Adipose tissue (tissue), 3 donors: ENCODE measurements around the gene MPHOSPH8. TPM values are rescaled to one million over a fixed set of nuclear protein-coding genes. Genes with fewer than 3 reads are reported as not detected.
"Not testable (repeated sequence)": the region's sequence is repeated elsewhere in the genome, so short reads cannot be mapped to it uniquely, and the experiment has no call there.

ENCODE experiments used
- H3K27ac ChIP-seq: one replicate; pipeline ENCODE4 v1.5.1; 2013; ENCODE audit warnings: low read depth, low read length
- WGBS, 3 donors: extraction: QIAGEN DNeasy Blood & Tissue Kit; methylation state at CpG; one replicate each; pipeline ENCODE4 v1.1.7; 2013; 5-methylcytosine and 5-hydroxymethylcytosine counted together
- polyA plus RNA-seq, 3 donors: library from polyadenylated mRNA; stranded (reverse); fragments of 200-250 nt; gene quantifications; one replicate each; pipeline ENCODE4 v1.2.3, GENCODE V29; 2013
- donor health status: healthy with polysubstance abuse.
- donor health status: Bipolar disorder and iron deficiency.
- donor health status: healthy.

MPHOSPH8 gene
- polyA plus RNA-seq, 3 donors: 13.5 to 32.7 (median 18.6) TPM

DNA sequence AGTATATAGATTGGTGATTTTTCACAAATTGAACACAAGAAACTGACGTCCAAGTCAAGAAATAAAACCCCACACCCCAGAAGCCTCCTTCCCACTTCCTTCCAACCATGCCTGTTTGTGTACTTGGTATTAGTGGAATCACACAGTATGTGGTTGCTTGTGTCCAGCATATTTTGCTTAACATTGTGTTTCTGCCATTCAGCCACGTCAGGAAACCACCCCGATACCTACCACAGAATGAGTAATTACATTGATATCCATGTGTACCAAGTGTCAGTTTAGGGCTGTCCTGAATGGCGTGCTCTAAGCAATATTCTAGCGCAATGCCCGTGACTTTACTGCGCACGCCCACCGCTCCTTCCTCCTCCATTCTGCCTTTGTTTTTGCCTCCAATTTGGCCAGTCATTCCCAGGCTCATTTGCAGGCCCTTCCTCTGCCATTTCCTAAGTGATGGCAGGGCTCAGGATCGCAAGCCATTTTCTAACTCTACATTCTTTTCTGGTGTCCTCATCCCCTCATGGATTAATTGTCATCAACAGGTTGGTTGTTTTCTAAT lies 25.9 kb upstream of the MPHOSPH8 start:
- whole genome bisulfite sequencing, 3 donors: 92 to 95% (median 94%) methylated on average over 10 of the region's 10 CpGs
- H3K27ac ChIP-seq: no peak overlapping the region

DNA sequence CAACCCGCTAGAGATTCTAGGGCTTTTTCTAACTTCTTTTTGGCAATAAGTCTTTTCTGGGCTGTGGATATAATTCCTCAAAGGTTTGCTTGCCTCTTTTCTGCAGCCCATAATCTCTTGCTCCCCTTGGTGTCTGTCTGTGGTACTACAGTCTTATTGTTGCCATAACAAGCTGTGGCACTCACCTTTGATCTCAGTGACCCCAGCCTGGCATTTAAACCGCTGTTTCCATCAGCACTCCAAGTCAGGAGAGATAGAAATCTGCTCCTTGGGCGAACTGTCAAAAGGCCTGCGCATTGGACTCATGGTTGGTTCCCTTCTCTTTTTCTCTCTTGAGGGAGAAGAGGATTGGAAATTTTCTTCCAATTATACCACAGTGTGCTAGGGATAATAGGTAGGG lies 14.5 kb upstream of the MPHOSPH8 start:
- WGBS, 3 donors: 61 to 77% (median 67%) methylated on average over 4 of the region's 4 CpGs
- H3K27ac ChIP-seq: no peak overlapping the region

DNA sequence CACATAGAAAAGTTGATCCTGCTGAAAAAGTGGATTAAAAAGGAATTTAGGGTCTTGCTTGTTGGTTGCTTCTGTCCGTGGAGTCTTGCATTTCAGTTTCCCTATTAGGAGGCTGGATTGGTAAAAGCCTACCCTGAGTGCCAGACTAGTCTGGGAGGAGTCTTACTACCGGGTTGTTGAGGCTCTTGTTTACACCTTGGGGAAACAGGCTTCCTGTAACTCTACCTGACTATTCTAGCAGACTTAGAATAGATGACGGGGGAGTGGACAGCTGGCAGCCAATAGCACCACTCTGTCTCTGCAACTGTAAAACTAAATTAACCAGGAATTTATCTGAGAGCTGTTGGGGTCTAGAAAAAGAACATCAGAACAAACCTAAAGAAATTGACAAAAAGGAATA lies 11.3 kb upstream of the MPHOSPH8 start:
- no peak overlapping the region for H3K27ac ChIP-seq
- 62 to 68% (median 64%) methylated on average over 3 of the region's 3 CpGs for WGBS, 3 donors

DNA sequence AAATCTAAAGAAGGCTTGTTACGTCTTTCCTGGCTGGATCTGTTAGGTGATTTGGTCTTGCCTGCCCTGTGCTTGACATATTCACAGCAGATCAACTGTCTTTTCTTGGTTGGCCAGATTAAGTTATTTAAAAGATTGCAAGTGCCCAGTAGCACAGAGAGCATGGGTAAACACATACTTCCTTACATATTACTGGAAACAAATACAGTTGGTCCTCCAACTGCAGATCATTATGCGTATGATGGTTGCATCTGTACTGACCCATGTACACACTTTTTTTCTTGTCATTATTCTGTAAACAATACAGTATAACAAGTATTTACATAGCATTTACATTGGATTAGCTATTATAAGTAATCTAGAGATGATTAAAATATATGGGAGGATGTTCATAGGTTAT lies 9.2 kb upstream of the MPHOSPH8 start:
- H3K27ac ChIP-seq: no peak overlapping the region
- WGBS, 3 donors: 91 to 96% (median 95%) methylated on average over 2 of the region's 2 CpGs

DNA sequence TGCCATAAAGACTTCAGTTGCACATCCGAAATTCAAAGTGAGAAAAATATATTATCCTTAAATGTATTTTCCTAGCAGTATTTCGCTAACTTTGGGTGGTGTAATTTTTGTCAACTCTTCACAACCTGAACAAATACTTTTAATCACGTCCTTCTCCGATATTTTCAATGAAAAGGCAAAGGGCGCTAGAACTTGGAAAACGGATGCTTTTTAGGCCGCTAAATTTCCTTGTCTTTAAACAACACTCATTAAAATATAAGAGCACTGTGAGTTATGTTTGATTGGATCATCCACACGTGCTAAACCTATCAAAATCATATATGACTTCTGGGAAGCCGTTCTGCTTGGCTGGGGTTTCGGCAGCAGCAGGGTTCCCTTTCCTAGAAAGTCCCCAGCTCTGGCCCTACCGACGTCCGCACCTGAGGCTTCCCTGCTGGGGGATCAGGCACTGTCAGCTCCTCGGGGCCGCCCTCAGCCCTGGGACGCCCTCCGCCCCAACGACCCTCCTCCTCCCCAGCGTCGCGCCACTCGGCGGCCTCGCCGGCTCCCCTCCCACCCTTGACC lies 462 bp upstream of the MPHOSPH8 start:
- no peak overlapping the region for H3K27ac ChIP-seq
- WGBS, 3 donors: 8 to 17% (median 14%) methylated on average over 23 to 25 of the region's 25 CpGs

DNA sequence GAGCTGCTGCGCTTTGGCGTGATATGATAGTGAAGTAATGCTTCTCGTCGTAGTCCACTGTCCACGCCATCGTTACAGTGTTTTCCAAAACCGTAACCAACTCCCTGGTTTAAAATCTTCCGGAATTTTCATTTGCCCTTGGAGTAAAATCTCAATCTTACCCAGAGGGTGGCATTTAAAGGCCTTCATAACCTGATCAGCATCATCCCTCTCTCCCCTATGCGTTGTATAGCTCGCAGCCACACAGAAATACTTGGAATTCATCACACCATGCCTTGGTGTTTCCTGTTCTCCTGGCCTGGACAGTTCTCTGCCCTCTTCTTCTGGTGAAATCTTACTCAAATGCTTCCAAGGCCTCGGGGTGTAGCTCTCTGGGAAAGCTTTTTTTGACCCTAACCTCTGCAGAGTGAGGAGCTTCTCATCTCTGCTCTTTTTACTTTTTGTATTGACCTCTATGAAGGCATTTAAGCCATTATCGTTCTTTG lies 839 bp downstream of the MPHOSPH8 start:
- 0 to 1% (median 0%) methylated on average over 12 of the region's 12 CpGs for WGBS, 3 donors
- peak overlapping the region; percentile 51 for H3K27ac ChIP-seq

DNA sequence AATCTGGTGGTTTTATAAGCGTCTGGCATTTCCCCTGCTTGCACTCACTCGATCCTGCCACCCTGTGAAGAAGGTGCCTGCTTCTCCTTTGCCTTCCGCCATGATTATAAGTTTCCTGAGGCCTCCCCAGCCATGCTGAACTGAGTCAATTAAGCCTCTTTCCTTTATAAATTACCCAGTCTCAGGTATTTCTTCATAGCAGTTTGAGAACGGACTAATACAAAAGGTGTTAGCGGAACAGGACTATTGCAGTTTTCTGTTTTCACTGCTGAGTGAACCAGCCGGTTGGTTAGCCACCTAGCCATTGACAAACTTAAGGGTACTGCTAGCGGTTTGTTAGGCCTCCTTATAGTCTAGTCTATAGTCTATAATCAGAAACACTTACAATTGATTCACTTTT lies 2.5 kb downstream of the MPHOSPH8 start:
- WGBS, 3 donors: 87 to 91% (median 88%) methylated on average over 7 of the region's 7 CpGs
- not testable (repeated sequence) for H3K27ac ChIP-seq

DNA sequence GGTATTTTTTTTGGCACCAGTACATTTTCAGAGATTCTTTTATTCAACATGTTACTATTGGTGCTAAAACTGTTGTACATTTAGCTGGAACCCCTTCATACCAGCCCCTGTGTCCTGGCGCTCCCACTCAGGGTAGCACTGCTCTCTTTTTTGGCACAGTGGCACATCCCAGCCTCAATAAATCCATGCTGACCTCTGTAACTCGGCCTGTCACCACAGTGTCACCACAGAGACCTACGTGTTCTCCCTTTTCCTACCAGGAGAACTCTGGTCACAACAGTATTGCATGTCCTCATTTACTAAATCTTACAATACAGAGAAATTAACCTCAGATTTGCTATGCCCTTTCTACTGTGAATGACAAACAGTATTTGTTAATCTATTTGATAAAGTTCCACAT lies 10.2 kb downstream of the MPHOSPH8 start:
- H3K27ac ChIP-seq: no peak overlapping the region
- WGBS, 3 donors: 93 to 98% (median 94%) methylated on average over 3 of the region's 3 CpGs

DNA sequence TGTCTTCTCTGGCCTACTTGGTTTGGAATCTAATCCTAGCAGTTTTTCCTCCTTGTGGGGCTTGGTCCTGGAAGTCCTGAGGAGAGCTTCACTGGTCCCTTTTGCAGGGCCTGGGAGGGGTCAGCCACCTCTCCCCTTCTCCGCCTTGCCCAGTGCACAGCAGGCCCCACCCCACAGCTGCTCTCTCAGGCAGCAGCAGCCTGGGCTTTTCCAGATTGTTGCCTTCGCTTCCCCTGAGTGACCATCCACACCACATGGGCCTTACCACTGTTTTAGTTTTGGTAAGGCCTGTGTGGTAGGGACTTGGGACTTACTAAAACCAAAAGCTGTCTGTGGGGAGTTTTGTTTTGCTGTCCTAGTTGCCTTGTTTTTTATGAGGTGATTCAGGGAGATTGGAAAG lies 11.5 kb downstream of the MPHOSPH8 start:
- WGBS, 3 donors: 85 to 96% (median 94%) methylated on average over 2 of the region's 2 CpGs
- no peak overlapping the region for H3K27ac ChIP-seq

DNA sequence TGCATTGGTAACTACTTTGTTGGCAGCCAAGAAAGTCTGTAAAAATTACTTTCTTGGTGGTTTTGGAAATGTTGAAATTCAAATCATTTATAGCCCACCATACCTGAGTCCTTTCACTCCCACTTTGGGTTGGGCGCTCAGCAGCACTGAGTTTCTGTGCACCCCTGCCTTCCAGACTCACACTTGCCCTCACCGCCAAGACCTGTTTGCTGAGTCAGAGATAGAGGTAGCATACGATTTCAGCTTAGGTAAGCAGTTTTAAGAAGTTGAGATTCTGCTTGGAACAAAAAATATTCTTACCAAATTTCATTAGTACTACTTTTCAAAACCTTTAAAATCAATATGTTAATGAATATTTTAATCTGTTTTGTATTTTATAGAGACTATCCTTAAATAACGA lies 12.6 kb downstream of the MPHOSPH8 start:
- H3K27ac ChIP-seq: no peak overlapping the region
- WGBS, 3 donors: 77 to 80% (median 80%) methylated on average over 4 of the region's 4 CpGs

DNA sequence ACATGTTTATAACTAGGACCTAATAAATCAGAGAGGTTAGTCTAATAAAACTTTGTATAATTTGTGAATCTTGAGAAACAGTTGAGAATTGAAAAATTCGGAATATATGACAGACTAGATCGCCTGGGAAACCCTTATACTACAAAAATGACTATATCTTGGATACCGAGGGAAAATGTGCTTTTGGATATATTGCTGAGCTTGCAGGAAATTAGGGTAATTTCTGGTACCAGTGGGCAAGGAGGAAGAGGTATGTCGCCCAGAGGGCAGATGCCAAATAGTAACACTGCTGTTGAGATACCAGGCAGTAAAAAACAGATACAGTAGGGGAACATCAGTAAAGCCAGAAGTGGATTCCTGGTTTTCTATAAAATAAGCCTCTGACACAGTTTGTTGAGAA lies 17.3 kb downstream of the MPHOSPH8 start:
- 96 to 98% (median 97%) methylated on average over 4 of the region's 4 CpGs for WGBS, 3 donors
- H3K27ac ChIP-seq: no peak overlapping the region

DNA sequence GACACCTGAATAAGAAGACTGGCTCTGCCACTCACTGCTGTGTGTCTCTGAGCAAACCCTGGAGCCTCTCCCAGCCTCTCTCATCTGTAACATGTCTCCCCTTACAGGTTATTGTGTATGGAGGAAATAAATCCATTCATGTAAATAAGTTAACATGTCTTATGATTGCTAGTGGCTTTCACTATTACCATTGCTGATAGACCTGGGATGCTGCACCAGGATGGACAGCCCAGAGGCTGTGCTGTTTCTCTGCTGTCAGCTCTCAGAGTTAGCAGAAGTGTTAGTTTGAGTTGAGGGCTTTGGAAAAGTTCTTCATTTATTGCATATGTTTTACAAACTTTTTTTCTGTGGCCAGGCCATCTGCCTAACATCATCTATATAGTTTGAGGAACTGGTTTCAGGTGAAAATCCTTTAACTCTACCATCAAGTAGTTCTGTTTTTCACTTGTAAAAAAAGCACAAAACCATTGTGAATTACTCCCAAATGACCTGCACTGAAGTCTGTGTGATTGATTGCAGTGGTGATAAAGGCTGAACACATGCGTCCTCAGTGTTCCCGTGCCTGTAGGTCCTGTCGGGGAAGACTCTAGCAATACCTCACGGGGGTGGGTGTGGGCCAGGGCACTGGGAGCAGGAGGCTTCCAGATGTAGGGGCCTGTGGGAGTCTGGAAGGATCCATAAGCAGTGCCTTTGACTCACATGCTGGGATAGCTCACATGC lies 24.6 kb downstream of the MPHOSPH8 start:
- no peak overlapping the region for H3K27ac ChIP-seq
- 25 to 53% (median 41%) methylated on average over 4 of the region's 4 CpGs for WGBS, 3 donors

DNA sequence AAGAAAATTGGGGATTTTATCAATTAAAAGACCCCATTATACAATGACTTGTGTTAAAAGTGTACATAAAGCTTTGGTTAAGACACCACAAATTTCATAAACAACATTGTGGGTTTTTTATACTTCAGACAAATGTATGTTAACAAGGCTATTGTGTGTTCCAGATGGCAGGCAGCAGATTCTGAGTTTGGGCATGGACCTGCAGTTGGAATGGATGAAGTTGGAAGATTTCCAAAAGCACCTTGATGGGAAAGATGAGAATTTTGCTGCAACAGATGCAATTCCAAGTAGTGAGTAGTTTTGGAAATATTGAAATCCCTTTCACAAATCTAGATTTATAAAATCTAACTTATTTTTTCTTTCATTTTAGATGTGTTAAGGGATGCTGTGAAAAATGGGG lies 25.4 kb downstream of the MPHOSPH8 start:
- no peak overlapping the region for H3K27ac ChIP-seq

DNA sequence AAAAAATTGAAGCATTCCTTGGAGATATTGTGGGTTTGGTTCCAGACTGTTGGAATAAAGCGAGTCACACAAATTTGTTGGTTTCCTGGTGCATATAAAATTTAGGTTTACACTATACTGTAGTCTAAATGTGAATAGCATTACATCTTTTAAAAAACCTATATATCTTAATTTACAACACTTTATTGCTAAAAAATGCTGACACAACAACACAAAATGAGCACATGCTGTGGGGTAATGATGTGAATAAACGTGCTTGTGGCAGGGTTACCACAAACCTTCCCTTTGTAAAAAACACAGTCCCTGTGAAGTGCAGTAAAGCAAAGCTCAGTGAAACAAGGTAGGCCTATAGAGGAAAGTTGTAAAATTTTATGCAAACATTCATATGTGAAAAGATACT lies 27.7 kb downstream of the MPHOSPH8 start:
- WGBS, 3 donors: 82 to 88% (median 87%) methylated on average over 2 of the region's 2 CpGs
- no peak overlapping the region for H3K27ac ChIP-seq

DNA sequence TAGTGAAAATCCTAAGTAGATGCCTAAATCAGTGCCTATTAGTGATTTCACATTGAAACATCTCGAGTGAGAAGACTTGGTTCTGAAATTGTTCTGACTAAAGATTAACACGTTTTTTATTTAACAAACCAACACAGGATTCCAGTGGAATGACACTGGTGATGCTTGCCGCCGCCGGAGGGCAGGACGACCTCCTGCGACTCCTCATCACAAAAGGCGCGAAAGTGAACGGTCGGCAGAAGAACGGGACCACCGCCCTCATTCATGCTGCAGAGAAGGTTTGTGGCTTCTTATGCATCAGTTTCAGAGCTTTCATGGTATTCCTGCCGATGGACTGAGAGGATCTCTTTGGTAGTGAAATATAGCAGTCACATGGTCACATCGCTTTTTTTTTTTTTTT lies 28.1 kb downstream of the MPHOSPH8 start:
- WGBS, 3 donors: 93 to 97% (median 94%) methylated on average over 15 of the region's 15 CpGs

DNA sequence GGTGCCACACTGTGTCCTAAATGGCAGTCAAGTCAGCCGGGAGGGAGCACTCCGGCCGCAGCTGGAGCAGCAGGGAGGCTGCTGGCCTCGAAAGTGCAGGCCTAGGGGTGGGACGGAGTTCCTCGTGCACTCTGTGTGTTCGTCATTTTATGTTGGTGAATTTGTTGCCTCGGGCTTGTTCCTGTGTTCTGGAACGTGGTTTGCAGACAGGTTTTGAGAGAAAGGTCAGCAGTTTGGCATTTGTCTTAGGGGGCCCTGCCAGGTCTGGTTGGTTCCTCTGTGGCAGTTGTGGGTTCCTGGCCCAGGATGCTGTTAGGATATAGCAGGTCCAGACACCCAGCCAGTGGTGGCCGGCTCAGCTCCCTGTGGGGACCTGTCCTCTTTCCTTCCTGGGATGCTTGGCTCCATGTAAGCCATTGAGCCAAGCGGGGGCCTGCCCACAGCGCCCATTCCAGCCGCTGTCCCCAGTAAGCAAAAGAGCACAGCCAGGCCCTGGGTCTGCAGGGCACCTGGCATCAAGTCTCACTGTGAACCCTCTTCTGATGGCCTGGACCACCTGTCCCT lies 30.0 kb downstream of the MPHOSPH8 start:
- WGBS, 3 donors: 88 to 92% (median 91%) methylated on average over 13 of the region's 13 CpGs

More for the DNA sequence above, 28.1 kb downstream of the MPHOSPH8 start:
- H3K27ac ChIP-seq: no peak overlapping the region

DNA sequence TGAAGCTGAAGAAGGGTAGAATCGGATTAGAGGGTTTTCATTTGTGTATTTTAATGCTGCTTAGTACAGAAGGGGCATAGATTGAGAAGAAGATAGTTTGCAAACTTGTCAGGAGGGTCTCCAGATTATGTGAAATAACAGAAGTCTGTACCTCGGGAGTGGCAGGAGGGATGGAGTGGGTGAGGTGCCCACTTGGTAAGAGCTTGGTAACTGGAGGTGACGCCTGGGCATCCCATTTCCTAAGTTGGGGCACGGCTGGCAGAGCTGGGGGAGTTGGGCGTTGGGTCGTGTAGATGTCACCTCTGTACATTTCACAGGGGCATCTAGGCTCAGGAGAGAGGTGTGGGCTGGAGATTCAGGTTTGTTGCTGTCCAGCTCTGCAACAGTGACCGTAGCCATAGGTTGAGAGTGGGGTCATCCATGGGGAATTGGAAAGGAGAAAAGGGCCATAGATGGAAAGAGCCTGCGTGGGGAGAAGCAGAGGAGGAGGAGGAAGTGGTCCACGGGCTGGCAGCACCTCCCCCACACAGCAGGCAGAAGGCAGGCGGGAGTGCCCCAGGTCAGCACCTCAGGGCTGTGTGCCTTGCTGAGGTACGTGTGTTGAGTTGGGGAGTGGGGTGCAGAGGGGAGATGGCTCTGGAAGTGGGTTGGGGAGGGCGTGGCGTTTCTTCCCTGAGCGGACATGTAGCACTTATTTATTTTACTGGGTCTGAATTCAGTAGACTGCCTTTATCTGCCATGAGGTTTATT lies 31.2 kb downstream of the MPHOSPH8 start:
- 83 to 89% (median 84%) methylated on average over 14 of the region's 14 CpGs for WGBS, 3 donors

More for the DNA sequence above, 30.0 kb downstream of the MPHOSPH8 start:
- no peak overlapping the region for H3K27ac ChIP-seq

DNA sequence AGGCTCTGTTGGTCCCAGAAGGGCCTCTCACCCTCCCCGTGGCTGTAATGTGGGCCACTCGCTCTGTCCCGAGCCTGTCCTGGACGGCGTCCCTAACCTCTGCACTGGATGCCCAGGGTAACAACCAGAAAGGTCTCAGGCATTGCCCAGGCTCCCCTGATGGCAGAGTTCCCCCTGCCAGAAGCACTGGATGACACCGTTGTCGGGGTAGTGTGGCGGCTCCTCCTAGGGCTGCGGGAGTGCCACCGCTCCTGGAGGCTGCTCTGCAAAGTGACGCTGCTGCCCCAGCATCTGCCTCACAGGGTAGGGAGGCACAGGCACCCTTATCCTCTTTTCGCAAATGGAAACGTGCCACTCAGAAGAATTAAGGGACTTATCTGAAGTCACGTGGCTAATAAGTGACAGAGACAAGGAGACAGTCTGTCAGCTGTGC lies 32.0 kb downstream of the MPHOSPH8 start:
- H3K27ac ChIP-seq: no peak overlapping the region
- 85 to 94% (median 89%) methylated on average over 14 of the region's 14 CpGs for WGBS, 3 donors

More for the DNA sequence above, 31.2 kb downstream of the MPHOSPH8 start:
- H3K27ac ChIP-seq: no peak overlapping the region

DNA sequence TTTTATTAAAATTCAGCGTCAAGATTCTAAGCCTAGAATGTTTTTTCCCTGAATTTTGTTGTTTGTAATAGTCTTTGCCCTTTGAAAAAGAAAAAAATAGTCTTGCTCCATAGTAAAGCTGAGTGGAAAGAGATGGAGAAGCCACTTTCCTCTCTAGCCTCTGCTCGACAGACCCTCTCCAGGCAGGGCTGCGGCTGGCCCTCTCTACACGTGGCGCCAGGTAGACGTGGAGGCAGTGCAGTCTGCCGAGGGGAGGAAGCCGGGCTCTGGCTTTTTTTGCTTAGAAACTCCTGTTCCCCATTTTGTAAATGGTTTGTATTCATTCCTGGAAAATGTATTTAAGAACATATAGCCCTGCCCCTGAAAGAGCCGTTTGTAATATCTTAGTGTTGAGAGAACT lies 35.3 kb downstream of the MPHOSPH8 start:
- no peak overlapping the region for H3K27ac ChIP-seq
- 91% methylated on average over 9 of the region's 9 CpGs for whole genome bisulfite sequencing, 3 donors
